GM12891 (cell line): ENCODE data around the gene FIBP.

ENCODE experiments used
- PAX5 ChIP-seq: IDR thresholded peaks from 2 replicates; pipeline ENCODE4 v1.6.1; 2011; ENCODE audit warnings: low read length, moderate library complexity, mild to moderate bottlenecking; ENCODE audit not compliant: insufficient read depth, severe bottlenecking
- POLR2A ChIP-seq: IDR thresholded peaks from 2 replicates; pipeline ENCODE4 v1.6.1; 2011; ENCODE audit warnings: low read depth, low read length, control low read depth
- POLR2AphosphoS5 ChIP-seq: IDR thresholded peaks from 2 replicates; pipeline ENCODE4 v1.6.1; 2011; ENCODE audit warnings: low read depth, low read length, control low read depth
- POU2F2 ChIP-seq: IDR thresholded peaks from 2 replicates; pipeline ENCODE4 v1.6.1; 2011; ENCODE audit warnings: low read depth, mild to moderate bottlenecking, control low read depth, low read length, moderate library complexity
- SPI1 ChIP-seq: IDR thresholded peaks from 2 replicates; pipeline ENCODE4 v1.6.1; 2011; ENCODE audit warnings: low read depth, low read length, control low read depth
- TAF1 ChIP-seq: IDR thresholded peaks from 2 replicates; pipeline ENCODE4 v1.6.1; 2011; ENCODE audit warnings: low read depth, low read length, control low read depth

GRCh38 chr11:65872586-65873317 is 15.5 kb downstream of the FIBP start, which contains the start of gene EFEMP2:
- TF ChIP-seq POLR2AphosphoS5 (no peak), POLR2A (no peak; the same call in 1 of the 2 replicates), TAF1 (no peak), SPI1 (no peak), POU2F2 (no peak), PAX5 (no peak)
